Vagina (tissue), 2 donors: Measurements from ENCODE around the gene PARP14.

Experiments used
- POLR2A ChIP-seq, 2 donors: fragments of 450-650 bp; IDR thresholded peaks; one replicate each; pipeline ENCODE4 v1.6.1; 2017; ENCODE audit warnings: antibody characterized with exemption in 2 of 2, mild to moderate bottlenecking in 2 of 2, moderate library complexity in 2 of 2
- POLR2AphosphoS5 ChIP-seq, 2 donors: sonication (generic); formaldehyde crosslinking; IDR thresholded peaks; one replicate each; pipeline ENCODE4 v1.9.0; 2017; ENCODE audit warnings: antibody characterized with exemption in 2 of 2, mild to moderate bottlenecking in 2 of 2, low read depth in 1 of 2; ENCODE audit not compliant: insufficient read depth in 1 of 2
- TF ChIP-seq, protein P1 (sequence below), 3 experiments: fragments of 450-650 bp in 2 of 3; fragments of 200-600 bp in 1 of 3; sonication (generic) in 1 of 3; IDR thresholded peaks; one replicate each; pipeline ENCODE4 v1.5.1; 2017 to 2019; ENCODE audit warnings: antibody characterized with exemption in 3 of 3, mild to moderate bottlenecking in 2 of 3, moderate library complexity in 2 of 3

GRCh38 chr3:122705379-122705778, 24.7 kb downstream of the PARP14 start:
- TF ChIP-seq, protein P1, sequence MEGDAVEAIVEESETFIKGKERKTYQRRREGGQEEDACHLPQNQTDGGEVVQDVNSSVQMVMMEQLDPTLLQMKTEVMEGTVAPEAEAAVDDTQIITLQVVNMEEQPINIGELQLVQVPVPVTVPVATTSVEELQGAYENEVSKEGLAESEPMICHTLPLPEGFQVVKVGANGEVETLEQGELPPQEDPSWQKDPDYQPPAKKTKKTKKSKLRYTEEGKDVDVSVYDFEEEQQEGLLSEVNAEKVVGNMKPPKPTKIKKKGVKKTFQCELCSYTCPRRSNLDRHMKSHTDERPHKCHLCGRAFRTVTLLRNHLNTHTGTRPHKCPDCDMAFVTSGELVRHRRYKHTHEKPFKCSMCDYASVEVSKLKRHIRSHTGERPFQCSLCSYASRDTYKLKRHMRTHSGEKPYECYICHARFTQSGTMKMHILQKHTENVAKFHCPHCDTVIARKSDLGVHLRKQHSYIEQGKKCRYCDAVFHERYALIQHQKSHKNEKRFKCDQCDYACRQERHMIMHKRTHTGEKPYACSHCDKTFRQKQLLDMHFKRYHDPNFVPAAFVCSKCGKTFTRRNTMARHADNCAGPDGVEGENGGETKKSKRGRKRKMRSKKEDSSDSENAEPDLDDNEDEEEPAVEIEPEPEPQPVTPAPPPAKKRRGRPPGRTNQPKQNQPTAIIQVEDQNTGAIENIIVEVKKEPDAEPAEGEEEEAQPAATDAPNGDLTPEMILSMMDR (IDR thresholded peaks at IDR 0.05), result no peak
- TF ChIP-seq POLR2AphosphoS5 (IDR thresholded peaks at IDR 0.05; ENCODE audit: insufficient read depth in 1 of 2, low read depth in 1 of 2) (no peak), POLR2A (IDR thresholded peaks at IDR 0.05) (no peak)
